Upper lobe of left lung (tissue), 4 donors: Measurements from ENCODE around the gene INPP5E.

Experiments used
- CTCF ChIP-seq, 6 experiments: fragments of 450-650 bp in 4 of 6; fragments of 200-600 bp in 2 of 6; sonication (generic) in 2 of 6; IDR thresholded peaks; one replicate each; pipeline ENCODE4 v1.5.1; 2016 to 2019; ENCODE audit warnings: antibody characterized with exemption in 6 of 6
- EP300 ChIP-seq, 4 donors: sonication (generic); formaldehyde crosslinking; IDR thresholded peaks; one replicate each; pipeline ENCODE4 v1.5.1; 2017; ENCODE audit warnings: antibody characterized with exemption in 4 of 4, control low read depth in 2 of 4
- POLR2A ChIP-seq, 4 donors: fragments of 450-650 bp; IDR thresholded peaks; one replicate each; pipeline ENCODE4 v1.5.1; 2016 to 2017; ENCODE audit warnings: antibody characterized with exemption in 4 of 4, mild to moderate bottlenecking in 2 of 4

- TF ChIP-seq CTCF (IDR thresholded peaks at IDR 0.05), result no peak
- TF ChIP-seq POLR2A (IDR thresholded peaks at IDR 0.05), result no peak
- TF ChIP-seq EP300 (IDR thresholded peaks at IDR 0.05), result no peak
Observed at GRCh38 chr9:136380381-136380780, 59.3 kb downstream of the INPP5E start.
